Mucosa of rectum (tissue), 2 donors: ENCODE measurements around the gene EHBP1L1.

Experiments used
- H3K27ac ChIP-seq, 2 donors: one replicate each; pipeline ENCODE4 v1.7.0; 2013; ENCODE audit warnings: inconsistent platforms in 2 of 2, low read depth in 2 of 2, low read length in 2 of 2
- H3K27me3 ChIP-seq, 2 donors: one replicate each; pipeline ENCODE4 v1.7.0; 2013; ENCODE audit warnings: low read length in 2 of 2; ENCODE audit not compliant: control insufficient read depth in 2 of 2, insufficient read depth in 2 of 2
- H3K36me3 ChIP-seq, 2 donors: one replicate each; pipeline ENCODE4 v1.7.0; 2013; ENCODE audit warnings: low read length in 2 of 2; ENCODE audit not compliant: control insufficient read depth in 2 of 2, insufficient read depth in 2 of 2
- H3K4me1 ChIP-seq, 2 donors: one replicate each; pipeline ENCODE4 v1.7.0; 2013; ENCODE audit warnings: low read length in 2 of 2, mild to moderate bottlenecking in 1 of 2; ENCODE audit not compliant: control insufficient read depth in 2 of 2, insufficient read depth in 2 of 2
- H3K4me3 ChIP-seq, 2 donors: one replicate each; pipeline ENCODE4 v1.7.0; 2013; ENCODE audit warnings: low read length in 2 of 2
- H3K9ac ChIP-seq, 2 donors: one replicate each; pipeline ENCODE4 v1.7.0; 2013; ENCODE audit warnings: low read length in 2 of 2, low read depth in 1 of 2, mild to moderate bottlenecking in 1 of 2
- H3K9me3 ChIP-seq, 2 donors: one replicate each; pipeline ENCODE4 v1.7.0; 2013; ENCODE audit warnings: low read length in 2 of 2; ENCODE audit not compliant: control insufficient read depth in 2 of 2
- donor health status: healthy.
- donor health status: Normal muscosa, but diverticular disease.

EHBP1L1 gene

GRCh38 chr11:65537620-65538231 is 38.1 kb upstream of the EHBP1L1 start:
- no peaks in the 10 kb centered on the region for H3K27me3 ChIP-seq
- peaks cover 30 to 42% of the 10 kb centered on the region in 2 donors for H3K36me3 ChIP-seq
- H3K9ac ChIP-seq = no peak overlapping the region
- no peaks in the 10 kb centered on the region for H3K9me3 ChIP-seq
- no peak overlapping the region for H3K4me3 ChIP-seq
- H3K4me1 ChIP-seq = peaks cover 16 to 19% of the 10 kb centered on the region in 2 donors
- no peak overlapping the region for H3K27ac ChIP-seq

GRCh38 chr11:65538232-65538914 is 37.5 kb upstream of the EHBP1L1 start:
- Histone ChIP-seq H3K4me1 (peaks cover 16 to 19% of the 10 kb centered on the region in 2 donors), H3K27me3 (no peaks in the 10 kb centered on the region), H3K9ac (no peak overlapping the region), H3K36me3 (peaks cover 25 to 40% of the 10 kb centered on the region in 2 donors), H3K27ac (no peak overlapping the region), H3K4me3 (no peak overlapping the region), H3K9me3 (no peaks in the 10 kb centered on the region)

GRCh38 chr11:65538915-65539743 is 36.7 kb upstream of the EHBP1L1 start:
- Histone ChIP-seq H3K9ac (peak overlapping the region in 1 of 2 donors; percentile 11), H3K4me3 (peak overlapping the region in 1 of 2 donors; percentile 89), H3K4me1 (peaks cover 16 to 19% of the 10 kb centered on the region in 2 donors), H3K27ac (peak overlapping the region; percentile 88 to 93), H3K36me3 (peaks cover 23 to 38% of the 10 kb centered on the region in 2 donors), H3K9me3 (no peaks in the 10 kb centered on the region), H3K27me3 (no peaks in the 10 kb centered on the region)

DNA sequence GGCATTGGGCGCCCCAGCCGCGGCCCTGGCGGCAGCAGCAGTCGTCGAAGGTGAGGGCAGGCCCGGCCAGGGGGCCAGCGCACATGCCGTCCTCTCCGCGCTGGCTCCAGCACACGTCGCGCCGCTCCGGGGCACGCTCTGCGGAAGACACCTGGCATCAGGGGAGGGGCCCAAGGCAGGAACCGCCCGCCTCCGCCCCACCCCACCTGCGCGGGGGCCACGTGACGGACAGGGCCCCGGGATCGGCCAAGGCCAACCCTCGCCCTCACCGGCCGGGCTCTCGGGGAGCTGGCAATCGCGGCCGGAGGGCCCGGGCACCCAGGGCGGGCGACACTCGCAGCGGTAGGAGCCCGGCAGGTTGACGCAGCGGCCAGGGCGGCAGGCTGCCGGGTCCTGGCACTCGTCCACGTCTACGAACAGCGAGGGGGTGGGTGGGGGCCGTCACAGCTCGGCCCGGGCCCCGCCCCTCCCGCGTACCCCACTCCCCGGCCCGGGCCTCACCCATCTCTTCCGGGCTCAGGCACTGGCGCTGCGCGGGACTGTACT is 36.0 kb upstream of the EHBP1L1 start:
- Histone ChIP-seq H3K4me1 (peaks cover 16 to 19% of the 10 kb centered on the region in 2 donors), H3K9me3 (no peaks in the 10 kb centered on the region), H3K27ac (peak overlapping the region; percentile 88 to 93), H3K36me3 (peaks cover 18 to 38% of the 10 kb centered on the region in 2 donors), H3K4me3 (peak overlapping the region; percentile 89), H3K27me3 (no peaks in the 10 kb centered on the region), H3K9ac (peak overlapping the region; percentile 73 to 77)

- Histone ChIP-seq H3K36me3 (peaks cover 16 to 31% of the 10 kb centered on the region in 2 donors), H3K4me3 (peak overlapping the region; percentile 89)
Measured at GRCh38 chr11:65540290-65541092, 35.4 kb upstream of the EHBP1L1 start.

GRCh38 chr11:65541093-65541982 is 34.5 kb upstream of the EHBP1L1 start:
- Histone ChIP-seq H3K4me1 (peaks cover 19 to 23% of the 10 kb centered on the region in 2 donors), H3K9me3 (no peaks in the 10 kb centered on the region), H3K27ac (peak overlapping the region; percentile 88 to 93), H3K4me3 (peak overlapping the region; percentile 89), H3K36me3 (peaks cover 13 to 24% of the 10 kb centered on the region in 2 donors), H3K27me3 (no peaks in the 10 kb centered on the region), H3K9ac (peak overlapping the region; percentile 49 to 68)

More at GRCh38 chr11:65540290-65541092, 35.4 kb upstream of the EHBP1L1 start:
- Histone ChIP-seq H3K27me3 (no peaks in the 10 kb centered on the region), H3K9me3 (no peaks in the 10 kb centered on the region), H3K27ac (peak overlapping the region; percentile 88 to 93), H3K4me1 (peaks cover 17 to 19% of the 10 kb centered on the region in 2 donors), H3K9ac (peak overlapping the region; percentile 73 to 77)

DNA sequence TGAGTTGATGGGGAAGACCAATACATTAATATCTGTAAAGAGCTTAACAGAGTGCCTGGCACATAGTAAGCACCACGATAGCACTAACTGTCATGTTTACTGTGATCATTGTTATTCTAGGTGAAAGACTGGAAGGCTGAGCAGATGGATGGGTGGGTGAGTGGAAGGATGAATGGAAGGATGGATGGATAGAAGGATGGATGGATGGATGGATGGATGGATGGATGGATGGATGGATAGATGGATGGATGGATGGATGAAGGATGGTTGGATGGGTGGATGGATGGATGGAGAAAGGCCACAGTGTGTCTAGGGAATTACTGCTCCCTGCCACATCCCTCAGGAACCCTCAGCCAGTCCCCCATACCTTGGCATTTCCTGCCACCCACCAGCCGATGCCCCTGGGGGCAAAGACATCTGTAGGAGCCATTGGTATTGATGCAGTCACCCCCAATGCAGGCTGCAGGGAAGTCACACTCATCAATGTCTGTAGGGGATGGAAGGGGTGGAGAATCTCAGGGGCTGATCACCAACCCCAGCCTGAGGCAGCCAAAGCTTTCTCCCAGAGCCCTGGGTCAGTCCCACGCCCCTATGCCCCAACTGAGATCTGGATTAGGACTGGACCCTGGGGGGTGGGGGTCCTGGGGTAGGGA is 33.0 kb upstream of the EHBP1L1 start:
- Histone ChIP-seq H3K36me3 (peaks cover 3 to 12% of the 10 kb centered on the region in 2 donors), H3K27me3 (no peaks in the 10 kb centered on the region), H3K9me3 (no peaks in the 10 kb centered on the region), H3K27ac (no peak overlapping the region), H3K9ac (no peak overlapping the region), H3K4me1 (peaks cover 19 to 23% of the 10 kb centered on the region in 2 donors), H3K4me3 (no peak overlapping the region)

GRCh38 chr11:65545853-65546216 is 30.0 kb upstream of the EHBP1L1 start:
- Histone ChIP-seq H3K36me3 (peaks cover 0 to 6% of the 10 kb centered on the region in 2 donors), H3K9ac (peak overlapping the region; percentile 56 to 66), H3K4me1 (peaks cover 10 to 17% of the 10 kb centered on the region in 2 donors)

More at GRCh38 chr11:65545853-65546216, 30.0 kb upstream of the EHBP1L1 start:
- peak overlapping the region; percentile 70 to 73 for H3K4me3 ChIP-seq
- peak overlapping the region; percentile 79 to 89 for H3K27ac ChIP-seq
- H3K9me3 ChIP-seq = no peaks in the 10 kb centered on the region
- no peaks in the 10 kb centered on the region for H3K27me3 ChIP-seq
